PC-9 (cell line): Measurements from ENCODE around the gene GON4L. TPM values are rescaled to one million over a fixed set of nuclear protein-coding genes. Genes with fewer than 3 reads are reported as not detected.
"Not testable (repeated sequence)": the region's sequence is repeated elsewhere in the genome, so short reads cannot be mapped to it uniquely, and the experiment has no call there.

Experiments
- BruUV-seq: library from RNA; stranded (reverse); fragments of 400-500 nt; replicated peaks from 2 replicates; lab custom pipeline; 2021; lab: Mats Ljungman, UMichigan
- CTCF ChIA-PET: fragments of 300-600 bp; sonication (Branson Sonifier 250); formaldehyde crosslinking; loops from one replicate; lab custom pipeline; 2022; ENCODE audit warnings: antibody characterized with exemption; lab: Charles Lee
- POLR2A ChIA-PET: fragments of 300-600 bp; sonication (Branson Sonifier 250); formaldehyde crosslinking; loops from one replicate; lab custom pipeline; 2022; ENCODE audit warnings: antibody characterized with exemption; ENCODE audit not compliant: unreplicated experiment; lab: Charles Lee
- DNase-seq, 2 experiments: peaks; one replicate each; pipeline versions ENCODE4 v3.0.0 to v3.0.0-alpha.2; 2015 to 2022; ENCODE audit warnings: mixed read lengths in 1 of 2
- H2AFZ ChIP-seq: fragments of 200-600 bp; sonication (generic); 2 replicates; pipeline ENCODE4 v1.8.1; 2017; ENCODE audit warnings: antibody characterized with exemption
- H3F3A ChIP-seq: fragments of 200-600 bp; sonication (generic); 2 replicates; pipeline ENCODE4 v1.8.1; 2017; ENCODE audit warnings: antibody characterized with exemption, mild to moderate bottlenecking, low read depth; ENCODE audit not compliant: insufficient read depth
- H3K27ac ChIP-seq: fragments of 200-600 bp; sonication (generic); 2 replicates; pipeline ENCODE4 v1.6.1; 2016; ENCODE audit warnings: mixed run types
- H3K27me3 ChIP-seq: fragments of 200-600 bp; sonication (generic); 2 replicates; pipeline ENCODE4 v1.6.1; 2016; ENCODE audit warnings: low read depth, mixed run types; ENCODE audit not compliant: insufficient read depth
- H3K36me3 ChIP-seq: fragments of 200-600 bp; sonication (generic); 2 replicates; pipeline ENCODE4 v1.6.1; 2016; ENCODE audit warnings: low read depth, mixed run types
- H3K4me1 ChIP-seq: fragments of 200-600 bp; sonication (generic); replicated peaks from 2 replicates; pipeline ENCODE4 v1.6.1; 2016; ENCODE audit warnings: mixed run types; ENCODE audit not compliant: insufficient read depth
- H3K4me2 ChIP-seq: fragments of 200-600 bp; sonication (generic); 2 replicates; pipeline ENCODE4 v1.6.1; 2017; ENCODE audit warnings: mixed run types
- H3K4me3 ChIP-seq: fragments of 200-600 bp; sonication (generic); 2 replicates; pipeline ENCODE4 v1.6.1; 2016; ENCODE audit warnings: mixed run types
- H3K79me2 ChIP-seq: fragments of 200-600 bp; sonication (generic); 2 replicates; pipeline ENCODE4 v1.6.1; 2017; ENCODE audit warnings: low read depth, mixed run types
- H3K9me2 ChIP-seq: fragments of 200-600 bp; sonication (generic); 2 replicates; pipeline ENCODE4 v1.8.1; 2017; ENCODE audit warnings: mild to moderate bottlenecking; ENCODE audit not compliant: insufficient read depth
- H3K9me3 ChIP-seq: fragments of 200-600 bp; sonication (generic); 2 replicates; pipeline ENCODE4 v1.8.1; 2016; ENCODE audit warnings: low read depth; ENCODE audit not compliant: insufficient read depth
- H4K20me1 ChIP-seq: fragments of 200-600 bp; sonication (generic); 2 replicates; pipeline ENCODE4 v1.8.1; 2017; ENCODE audit not compliant: insufficient read depth
- EZH2 ChIP-seq: fragments of 200-600 bp; sonication (generic); IDR thresholded peaks from 2 replicates; pipeline ENCODE4 v1.8.0; 2017; ENCODE audit warnings: antibody characterized with exemption, low read depth
- intact Hi-C: fragments of 100-400 bp; cut with micrococcal nuclease; formaldehyde crosslinking; loops from one replicate; pipeline ENCODE4 v1.10.0; 2022; ENCODE audit not compliant: unreplicated experiment
- total RNA-seq: library from RNA; stranded (reverse); gene quantifications from 2 replicates; pipeline ENCODE4 v1.2.3, GENCODE V29; 2021
- TF ChIP-seq, protein P1 (sequence below): fragments of 200-600 bp; sonication (generic); conservative IDR thresholded peaks from 2 replicates; pipeline ENCODE4 v1.6.1; 2017; ENCODE audit warnings: mixed run types, antibody characterized with exemption, mild to moderate bottlenecking, moderate library complexity

The GON4L gene
- total RNA-seq, 1 experiment from 2014 or later: 45.8 TPM

DNA sequence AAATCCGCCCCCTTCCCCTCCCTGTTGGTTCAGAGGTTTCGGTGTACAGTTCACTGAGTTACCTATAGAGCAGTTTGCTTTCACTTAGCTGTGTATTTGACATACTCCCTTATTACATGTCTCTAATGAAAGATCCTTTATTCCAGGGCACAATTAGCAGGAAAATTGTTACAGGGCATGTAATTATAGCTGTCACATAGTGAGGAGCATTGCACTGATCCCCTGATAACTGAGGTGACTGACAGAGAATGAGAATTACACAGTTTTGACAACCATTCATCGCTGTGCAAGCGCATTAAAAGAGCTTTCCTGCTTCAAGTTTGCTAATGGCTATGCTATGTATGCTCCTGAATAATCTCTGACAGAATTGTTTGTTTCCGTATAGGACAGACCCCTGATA, 141.2 kb downstream of the GON4L start:
- Histone ChIP-seq H3F3A (peaks cover 6% of the 10 kb centered on the region; the same call in 1 of the 2 replicates), H3K36me3 (peaks cover 8% of the 10 kb centered on the region; the same call in 1 of the 2 replicates), H3K4me2 (no peak overlapping the region), H3K4me1 (no peaks in the 10 kb centered on the region), H3K9me2 (no peaks in the 10 kb centered on the region), H3K9me3 (no peaks in the 10 kb centered on the region), H4K20me1 (peaks cover 13% of the 10 kb centered on the region), H3K4me3 (no peak overlapping the region), H3K79me2 (peaks cover 3% of the 10 kb centered on the region; the same call in 1 of the 2 replicates), H3K27ac (no peak overlapping the region), H3K27me3 (no peaks in the 10 kb centered on the region), H2AFZ (no peak overlapping the region)
- no peak for TF ChIP-seq EZH2
- TF ChIP-seq, protein P1, sequence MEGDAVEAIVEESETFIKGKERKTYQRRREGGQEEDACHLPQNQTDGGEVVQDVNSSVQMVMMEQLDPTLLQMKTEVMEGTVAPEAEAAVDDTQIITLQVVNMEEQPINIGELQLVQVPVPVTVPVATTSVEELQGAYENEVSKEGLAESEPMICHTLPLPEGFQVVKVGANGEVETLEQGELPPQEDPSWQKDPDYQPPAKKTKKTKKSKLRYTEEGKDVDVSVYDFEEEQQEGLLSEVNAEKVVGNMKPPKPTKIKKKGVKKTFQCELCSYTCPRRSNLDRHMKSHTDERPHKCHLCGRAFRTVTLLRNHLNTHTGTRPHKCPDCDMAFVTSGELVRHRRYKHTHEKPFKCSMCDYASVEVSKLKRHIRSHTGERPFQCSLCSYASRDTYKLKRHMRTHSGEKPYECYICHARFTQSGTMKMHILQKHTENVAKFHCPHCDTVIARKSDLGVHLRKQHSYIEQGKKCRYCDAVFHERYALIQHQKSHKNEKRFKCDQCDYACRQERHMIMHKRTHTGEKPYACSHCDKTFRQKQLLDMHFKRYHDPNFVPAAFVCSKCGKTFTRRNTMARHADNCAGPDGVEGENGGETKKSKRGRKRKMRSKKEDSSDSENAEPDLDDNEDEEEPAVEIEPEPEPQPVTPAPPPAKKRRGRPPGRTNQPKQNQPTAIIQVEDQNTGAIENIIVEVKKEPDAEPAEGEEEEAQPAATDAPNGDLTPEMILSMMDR: no peak
- intact Hi-C loops: no loop called here
- ChIA-PET CTCF (no interaction called here), POLR2A (no interaction called here)
- no TSS peak for BruUV-seq
- no peak for DNase-seq

DNA sequence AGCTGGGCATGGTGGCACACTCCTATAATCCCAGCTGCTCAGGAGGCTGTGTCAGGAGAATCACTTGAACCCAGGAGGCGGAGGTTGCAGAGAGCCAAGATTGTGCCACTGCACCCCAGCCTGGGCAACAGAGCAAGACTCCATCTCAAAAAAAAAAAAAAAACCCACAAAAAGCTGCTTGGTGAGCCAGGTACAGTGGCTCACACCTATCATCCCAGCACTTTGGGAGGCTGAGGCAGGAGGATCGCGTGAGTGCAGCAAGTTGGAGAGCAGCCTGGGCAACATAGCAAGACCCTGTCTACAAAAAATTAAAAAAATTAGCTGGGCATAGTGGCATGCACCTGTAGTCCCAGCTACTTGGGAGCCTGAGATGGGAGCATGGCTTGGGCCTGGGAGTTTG, 142.0 kb downstream of the GON4L start:
- H3K36me3 ChIP-seq, H3K4me1 ChIP-seq, BruUV-seq, H3K27ac ChIP-seq, DNase-seq, H3K4me2 ChIP-seq, POLR2A ChIA-PET, H2AFZ ChIP-seq, H3K9me2 ChIP-seq, H3K79me2 ChIP-seq, H3K4me3 ChIP-seq, H3F3A ChIP-seq, CTCF ChIA-PET, H3K27me3 ChIP-seq, intact Hi-C loops, H3K9me3 ChIP-seq: not testable (repeated sequence)
- H4K20me1 ChIP-seq: peaks cover 13% of the 10 kb centered on the region

DNA sequence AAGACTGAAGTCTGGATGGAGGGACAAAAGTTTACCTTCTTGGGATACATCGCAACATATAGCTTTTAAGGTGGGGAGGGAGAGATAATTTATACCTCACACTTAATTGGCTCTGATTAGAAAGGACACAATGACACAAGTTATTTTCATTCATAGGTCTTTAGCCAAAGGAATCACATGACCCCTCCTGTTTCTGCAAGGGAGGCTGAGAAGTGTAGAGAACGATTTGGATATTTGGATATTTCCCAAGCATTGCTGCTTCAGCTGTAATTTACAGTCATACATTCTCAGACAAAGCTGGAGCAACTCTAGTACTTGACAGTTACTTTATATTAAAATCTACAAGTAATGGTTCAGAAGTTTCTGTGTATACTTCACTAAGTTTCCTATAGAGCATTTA, 143.9 kb downstream of the GON4L start:
- no peak overlapping the region for H2AFZ ChIP-seq
- TF ChIP-seq, protein P1: no peak
- TF ChIP-seq EZH2: no peak
- H3K79me2 ChIP-seq: peaks cover 20% of the 10 kb centered on the region; the same call in 1 of the 2 replicates
- H3K9me2 ChIP-seq: no peaks in the 10 kb centered on the region
- no peaks in the 10 kb centered on the region for H3K27me3 ChIP-seq
- no peaks in the 10 kb centered on the region for H3K9me3 ChIP-seq
- H3K4me2 ChIP-seq: no peak overlapping the region
- peaks cover 3% of the 10 kb centered on the region; the same call in 1 of the 2 replicates for H3F3A ChIP-seq
- H3K27ac ChIP-seq: no peak overlapping the region
- H3K4me1 ChIP-seq: no peaks in the 10 kb centered on the region
- H3K4me3 ChIP-seq: no peak overlapping the region
- H4K20me1 ChIP-seq: peaks cover 19% of the 10 kb centered on the region
- BruUV-seq: no TSS peak
- POLR2A ChIA-PET: interaction anchor here (0.6 kb wide), 1 partner anchor 155 kb away, joined by 6 read pairs; no protein-coding TSS in a partner anchor
- DNase-seq: no peak
- no peaks in the 10 kb centered on the region for H3K36me3 ChIP-seq
- CTCF ChIA-PET: no interaction called here
- intact Hi-C loops: no loop called here

- POLR2A ChIA-PET: interaction anchor here (0.6 kb wide), 1 partner anchor 154 kb away, joined by 6 read pairs; no protein-coding TSS in a partner anchor
- intact Hi-C loops, H3K36me3 ChIP-seq: not testable (repeated sequence)
Observed at GRCh38 chr1:155712636-155713035, 144.4 kb downstream of the GON4L start.

DNA sequence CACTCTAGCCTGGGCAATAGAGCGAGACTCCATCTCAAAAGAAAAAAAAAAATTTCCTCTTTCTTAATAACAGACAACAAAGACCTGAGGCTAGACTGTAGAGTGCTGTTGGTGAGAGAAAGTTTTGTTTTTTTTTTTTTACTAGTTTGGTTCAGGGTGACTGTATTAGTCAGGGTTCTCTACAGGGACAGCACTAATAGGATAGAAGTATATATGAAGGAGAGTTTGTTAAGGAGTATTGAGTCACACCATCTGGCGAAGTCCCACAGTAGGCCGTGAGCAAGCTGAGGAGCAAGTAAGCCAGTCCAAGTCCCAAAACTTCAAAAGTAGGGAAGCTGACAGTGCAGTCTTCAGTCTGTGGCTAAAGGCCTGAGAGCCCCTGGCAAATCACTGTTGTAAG, 145.6 kb downstream of the GON4L start:
- H3K4me2 ChIP-seq, DNase-seq, CTCF ChIA-PET, H3K9me2 ChIP-seq, H3K4me1 ChIP-seq, H3F3A ChIP-seq, H3K9me3 ChIP-seq, BruUV-seq, H2AFZ ChIP-seq, POLR2A ChIA-PET, H3K27ac ChIP-seq, intact Hi-C loops, H3K27me3 ChIP-seq, H3K4me3 ChIP-seq, H3K36me3 ChIP-seq: not testable (repeated sequence)
- Histone ChIP-seq H3K79me2 (peaks cover 32% of the 10 kb centered on the region), H4K20me1 (peaks cover 23% of the 10 kb centered on the region)

More at GRCh38 chr1:155712636-155713035, 144.4 kb downstream of the GON4L start:
- not testable (repeated sequence) for H3K27ac ChIP-seq, H3K4me1 ChIP-seq, BruUV-seq, H3K4me3 ChIP-seq, H3K9me3 ChIP-seq, H2AFZ ChIP-seq, H3K4me2 ChIP-seq, DNase-seq, H3F3A ChIP-seq, H3K27me3 ChIP-seq, H3K9me2 ChIP-seq
- peaks cover 23% of the 10 kb centered on the region for H4K20me1 ChIP-seq
- H3K79me2 ChIP-seq: peaks cover 24% of the 10 kb centered on the region
- TF ChIP-seq, protein P1: peak; percentile 44; the same call in 1 of the 2 replicates
- CTCF ChIA-PET: interaction anchor here (0.7 kb wide), 1 partner anchor 64 kb away, joined by 3 read pairs; no protein-coding TSS in a partner anchor
